H1 (cell line): Measurements from ENCODE around the gene SAG. TPM values are rescaled to one million over a fixed set of nuclear protein-coding genes. Genes with fewer than 3 reads are reported as not detected.

Source experiments
- RAD21 ChIP-seq, 2 experiments: IDR thresholded peaks in 1 of 2; conservative IDR thresholded peaks in 1 of 2; 2 replicates each; pipeline ENCODE4 v1.6.1; 2011; ENCODE audit warnings: low read depth in 2 of 2, low read length in 2 of 2, improper control_type of control experiment in 1 of 2, inconsistent platforms in 1 of 2, mild to moderate bottlenecking in 1 of 2, moderate library complexity in 1 of 2
- RNF2 ChIP-seq: fragments of 200-900, 300-1000 bp; sonication (generic); IDR thresholded peaks from 2 replicates; pipeline ENCODE4 v1.7.1; 2016; ENCODE audit warnings: borderline replicate concordance, low read depth, mild to moderate bottlenecking, antibody characterized with exemption, low read length; ENCODE audit not compliant: poor library complexity, severe bottlenecking; ENCODE audit errors: missing control alignments
- RXRA ChIP-seq: IDR thresholded peaks from 2 replicates; pipeline ENCODE4 v1.6.1; 2011; ENCODE audit warnings: low read depth, mild to moderate bottlenecking, low read length, moderate library complexity; ENCODE audit not compliant: insufficient read depth
- TEAD4 ChIP-seq: IDR thresholded peaks from 2 replicates; pipeline ENCODE4 v1.6.1; 2012; ENCODE audit warnings: low read depth, low read length, inconsistent platforms, mixed read lengths
- polyA plus RNA-seq, 7 experiments: library from polyadenylated mRNA; depleted of rRNA in 3 of 7; stranded (reverse) in 5 of 7; unstranded in 2 of 7; fragments of >200 nt in 5 of 7; fragments of 200-250 nt in 2 of 7; gene quantifications; 1 replicate in 5 of 7; 2 replicates in 1 of 7; 4 replicates in 1 of 7; pipeline versions ENCODE4 v1.2.1 to v1.2.3, GENCODE V29; 2011 to 2013; ENCODE audit warnings: missing spikeins in 2 of 7, mixed read lengths in 2 of 7
- total RNA-seq: library from RNA; stranded (reverse); fragmentation: NEBNext Ultra II Directional; extraction: Animal tissue kit (Norgen Biotek cat#: 25700); gene quantifications from 2 replicates; pipeline ENCODE4 v1.2.1, GENCODE V29; 2021

The SAG gene
- total and polyA plus RNA-seq, 2 of the 8 experiments (the other 6 are each of a cell fraction or from before 2014, with no cell fraction given) = not detected

DNA sequence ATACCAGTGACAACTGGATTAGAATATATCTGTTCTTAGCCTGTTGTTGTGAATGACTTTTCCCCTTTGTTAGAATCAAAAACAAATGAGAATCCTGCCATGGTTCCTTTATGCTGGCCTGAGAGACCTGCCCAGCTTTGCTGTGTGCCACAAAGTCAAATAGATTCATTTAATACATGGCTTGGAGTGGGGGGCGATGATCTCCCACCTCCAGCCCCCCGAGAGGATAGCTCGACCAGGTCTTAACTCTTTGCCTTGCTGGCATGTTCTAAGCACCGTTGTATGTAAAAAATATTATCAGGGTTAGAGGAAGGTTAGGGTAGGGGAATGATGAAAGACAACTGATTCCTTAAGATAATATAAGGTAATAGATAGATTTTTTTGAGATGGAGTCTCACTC, 24.5 kb downstream of the SAG start (continued):
- TF ChIP-seq RXRA (no peak), TEAD4 (no peak), RAD21 (IDR thresholded peaks at IDR 0.05 in 1 of 2, conservative IDR thresholded peaks at IDR 0.05 in 1 of 2; ENCODE audit: low read depth in 2 of 2, low read length in 2 of 2) (no peak), RNF2 (no peak)
